Measurements from ENCODE around the gene SAYSD1.

The SAYSD1 gene

DNA sequence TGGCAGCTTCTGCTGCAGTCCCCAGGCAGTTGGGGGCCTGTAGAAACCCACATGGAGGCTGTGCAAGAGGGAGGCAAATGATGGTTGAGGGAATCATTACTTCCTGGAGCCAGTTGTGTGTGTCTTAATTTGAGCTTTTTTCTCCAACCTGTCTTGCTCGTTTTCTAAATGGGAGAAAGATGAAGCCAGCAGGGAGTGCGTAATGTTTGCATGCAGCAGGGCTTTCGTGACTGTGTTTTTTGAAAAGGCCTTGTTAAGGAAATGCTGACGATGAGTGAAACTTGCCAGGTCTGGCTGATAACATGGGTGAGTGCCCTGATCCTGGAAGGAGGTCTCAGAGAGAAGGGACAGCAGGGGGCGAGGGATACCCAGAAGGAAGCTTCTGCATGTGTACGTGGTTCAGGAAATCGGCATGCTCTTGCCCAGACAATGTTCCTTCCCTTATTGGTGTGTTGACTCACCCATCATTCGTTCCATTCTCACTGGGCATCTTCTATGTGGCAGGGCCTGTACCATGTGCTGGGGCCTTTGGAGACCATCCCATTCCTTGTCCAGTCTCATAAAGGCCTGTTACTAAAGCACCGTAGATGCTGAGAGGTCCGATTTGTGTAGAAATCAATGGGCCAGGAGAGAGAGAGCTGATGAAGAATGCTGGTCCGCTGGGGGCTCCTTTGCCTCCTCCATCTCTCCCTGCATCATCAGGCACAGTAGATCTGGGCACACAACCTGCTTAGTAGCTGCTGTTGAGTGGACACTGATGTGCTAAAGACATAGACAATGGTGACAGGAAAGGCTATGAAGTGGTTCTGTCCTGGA lies 39.0 kb downstream of the SAYSD1 start:
- TF ChIP-seq, protein P1, sequence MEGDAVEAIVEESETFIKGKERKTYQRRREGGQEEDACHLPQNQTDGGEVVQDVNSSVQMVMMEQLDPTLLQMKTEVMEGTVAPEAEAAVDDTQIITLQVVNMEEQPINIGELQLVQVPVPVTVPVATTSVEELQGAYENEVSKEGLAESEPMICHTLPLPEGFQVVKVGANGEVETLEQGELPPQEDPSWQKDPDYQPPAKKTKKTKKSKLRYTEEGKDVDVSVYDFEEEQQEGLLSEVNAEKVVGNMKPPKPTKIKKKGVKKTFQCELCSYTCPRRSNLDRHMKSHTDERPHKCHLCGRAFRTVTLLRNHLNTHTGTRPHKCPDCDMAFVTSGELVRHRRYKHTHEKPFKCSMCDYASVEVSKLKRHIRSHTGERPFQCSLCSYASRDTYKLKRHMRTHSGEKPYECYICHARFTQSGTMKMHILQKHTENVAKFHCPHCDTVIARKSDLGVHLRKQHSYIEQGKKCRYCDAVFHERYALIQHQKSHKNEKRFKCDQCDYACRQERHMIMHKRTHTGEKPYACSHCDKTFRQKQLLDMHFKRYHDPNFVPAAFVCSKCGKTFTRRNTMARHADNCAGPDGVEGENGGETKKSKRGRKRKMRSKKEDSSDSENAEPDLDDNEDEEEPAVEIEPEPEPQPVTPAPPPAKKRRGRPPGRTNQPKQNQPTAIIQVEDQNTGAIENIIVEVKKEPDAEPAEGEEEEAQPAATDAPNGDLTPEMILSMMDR (IDR thresholded peaks at IDR 0.05; ENCODE audit: unreplicated experiment in 3 of 3), result no peak
- Mint-ChIP-seq H3K4me1 (no peaks in the 10 kb centered on the region), H3K9me3 (no peaks in the 10 kb centered on the region), H3K4me3 (no peak overlapping the region), H3K27me3 (ENCODE audit: low read depth) (peaks cover 43% of the 10 kb centered on the region), H3K36me3 (ENCODE audit: low read depth) (no peaks in the 10 kb centered on the region), H3K27ac (no peak overlapping the region)

- H3K36me3 Mint-ChIP-seq (ENCODE audit: low read depth), result no peaks in the 10 kb centered on the region
- no peak overlapping the region for H3K4me3 Mint-ChIP-seq
- H3K27ac Mint-ChIP-seq, result no peak overlapping the region
- peaks cover 38% of the 10 kb centered on the region for H3K27me3 Mint-ChIP-seq (ENCODE audit: low read depth)
- TF ChIP-seq, protein P1 (IDR thresholded peaks at IDR 0.05; ENCODE audit: unreplicated experiment in 3 of 3), result no peak
- H3K9me3 Mint-ChIP-seq, result peaks cover 4% of the 10 kb centered on the region
- no peaks in the 10 kb centered on the region for H3K4me1 Mint-ChIP-seq
Observed at GRCh38 chr6:39075010-39075686, 39.8 kb downstream of the SAYSD1 start.

GRCh38 chr6:39074486-39074885 lies 40.5 kb downstream of the SAYSD1 start:
- no peak overlapping the region for H3K27ac Mint-ChIP-seq
- no peak overlapping the region for H3K4me3 Mint-ChIP-seq
- H3K4me1 Mint-ChIP-seq, result no peaks in the 10 kb centered on the region
- TF ChIP-seq, protein P1 (IDR thresholded peaks at IDR 0.05; ENCODE audit: unreplicated experiment in 3 of 3), result no peak
- no peaks in the 10 kb centered on the region for H3K36me3 Mint-ChIP-seq (ENCODE audit: low read depth)
- H3K27me3 Mint-ChIP-seq (ENCODE audit: low read depth), result peaks cover 40% of the 10 kb centered on the region
- H3K9me3 Mint-ChIP-seq, result peaks cover 4% of the 10 kb centered on the region

- Mint-ChIP-seq H3K27me3 (ENCODE audit: low read depth) (peaks cover 32% of the 10 kb centered on the region), H3K36me3 (ENCODE audit: low read depth) (no peaks in the 10 kb centered on the region)
Observed at GRCh38 chr6:39073471-39074355, 41.3 kb downstream of the SAYSD1 start.

GRCh38 chr6:39072830-39073229 lies 42.2 kb downstream of the SAYSD1 start:
- no peaks in the 10 kb centered on the region for H3K36me3 Mint-ChIP-seq (ENCODE audit: low read depth)
- no peak overlapping the region for H3K4me3 Mint-ChIP-seq
- H3K27ac Mint-ChIP-seq, result no peak overlapping the region
- H3K9me3 Mint-ChIP-seq, result peaks cover 4% of the 10 kb centered on the region
- H3K27me3 Mint-ChIP-seq (ENCODE audit: low read depth), result peaks cover 29% of the 10 kb centered on the region
- no peaks in the 10 kb centered on the region for H3K4me1 Mint-ChIP-seq
- TF ChIP-seq, protein P1 (IDR thresholded peaks at IDR 0.05; ENCODE audit: unreplicated experiment in 3 of 3), result no peak

More at GRCh38 chr6:39073471-39074355, 41.3 kb downstream of the SAYSD1 start:
- Mint-ChIP-seq H3K4me1 (no peaks in the 10 kb centered on the region), H3K4me3 (no peak overlapping the region), H3K27ac (no peak overlapping the region), H3K9me3 (peaks cover 4% of the 10 kb centered on the region)
- TF ChIP-seq, protein P1 (IDR thresholded peaks at IDR 0.05; ENCODE audit: unreplicated experiment in 3 of 3), result no peak

Measured in nephron (organoid).